GM12891 (cell line): ENCODE measurements around the gene RABEPK.

Experiments
- POLR2A ChIP-seq: IDR thresholded peaks from 2 replicates; pipeline ENCODE4 v1.6.1; 2011; ENCODE audit warnings: low read depth, low read length, control low read depth
- POLR2AphosphoS5 ChIP-seq: IDR thresholded peaks from 2 replicates; pipeline ENCODE4 v1.6.1; 2011; ENCODE audit warnings: low read depth, low read length, control low read depth
- POU2F2 ChIP-seq: IDR thresholded peaks from 2 replicates; pipeline ENCODE4 v1.6.1; 2011; ENCODE audit warnings: low read depth, mild to moderate bottlenecking, control low read depth, low read length, moderate library complexity
- TAF1 ChIP-seq: IDR thresholded peaks from 2 replicates; pipeline ENCODE4 v1.6.1; 2011; ENCODE audit warnings: low read depth, low read length, control low read depth

DNA sequence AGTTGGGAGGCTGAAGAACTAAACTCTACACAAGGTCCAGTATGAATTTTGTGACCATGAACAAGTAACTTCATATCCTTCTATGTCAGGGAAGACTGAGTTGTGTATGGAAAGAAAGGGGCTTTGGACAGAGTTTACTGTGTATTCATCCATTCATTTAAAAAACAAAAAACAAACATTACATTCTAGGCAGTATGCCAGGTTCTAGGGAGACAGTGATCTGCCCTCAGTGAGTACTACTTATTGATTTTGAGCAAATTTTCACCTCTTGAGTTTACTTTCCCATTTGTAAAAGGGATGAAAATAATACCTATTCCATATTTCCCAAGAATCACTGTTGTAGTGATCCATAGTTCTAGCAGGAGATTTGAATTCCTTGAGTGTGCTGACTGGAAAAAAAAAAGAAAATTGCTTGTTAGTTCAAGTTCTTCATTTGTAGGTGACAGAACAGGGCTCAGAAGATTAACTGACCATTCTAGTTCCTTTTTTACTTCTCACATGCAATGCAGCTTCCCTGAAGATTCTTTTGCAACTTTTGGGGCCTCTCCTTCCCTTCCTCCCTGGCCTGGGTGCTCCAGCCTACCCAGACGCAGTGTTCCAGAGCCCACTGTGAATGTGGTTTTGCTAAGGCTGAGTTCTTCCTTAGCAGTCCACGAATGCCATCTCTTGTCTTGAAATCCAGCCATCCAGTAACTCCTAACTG, 58.6 kb downstream of the RABEPK start:
- no peak for TF ChIP-seq TAF1
- TF ChIP-seq POLR2AphosphoS5 = no peak
- no peak for TF ChIP-seq POLR2A
- no peak for TF ChIP-seq POU2F2
